ENCODE data around the gene SPSB1.
"Not testable (repeated sequence)": the region's sequence is repeated elsewhere in the genome, so short reads cannot be mapped to it uniquely, and the experiment has no call there.

SPSB1 gene

GRCh38 chr1:9298282-9298681, 5.6 kb downstream of the SPSB1 start:
- no peak overlapping the region for H3K9ac ChIP-seq (ENCODE audit: low read length)
- no peaks in the 10 kb centered on the region for H3K36me3 ChIP-seq (ENCODE audit: control insufficient read depth, insufficient read depth, low read length)
- peaks cover 47% of the 10 kb centered on the region for H3K4me1 ChIP-seq (ENCODE audit: control insufficient read depth, insufficient read depth, low read length)
- no peaks in the 10 kb centered on the region for H3K27me3 ChIP-seq (ENCODE audit: control insufficient read depth, insufficient read depth, low read length)
- no peak overlapping the region for H3K4me3 ChIP-seq (ENCODE audit: low read length)
- H3K9me3 ChIP-seq (ENCODE audit: control insufficient read depth, low read length): no peaks in the 10 kb centered on the region

GRCh38 chr1:9299571-9300541, 7.2 kb downstream of the SPSB1 start:
- not testable (repeated sequence) for H3K27me3 ChIP-seq (ENCODE audit: control insufficient read depth, insufficient read depth, low read length); H3K36me3 ChIP-seq (ENCODE audit: control insufficient read depth, insufficient read depth, low read length); H3K4me3 ChIP-seq (ENCODE audit: low read length); H3K9ac ChIP-seq (ENCODE audit: low read length); H3K9me3 ChIP-seq (ENCODE audit: control insufficient read depth, low read length)
- peaks cover 42% of the 10 kb centered on the region for H3K4me1 ChIP-seq (ENCODE audit: control insufficient read depth, insufficient read depth, low read length)

DNA sequence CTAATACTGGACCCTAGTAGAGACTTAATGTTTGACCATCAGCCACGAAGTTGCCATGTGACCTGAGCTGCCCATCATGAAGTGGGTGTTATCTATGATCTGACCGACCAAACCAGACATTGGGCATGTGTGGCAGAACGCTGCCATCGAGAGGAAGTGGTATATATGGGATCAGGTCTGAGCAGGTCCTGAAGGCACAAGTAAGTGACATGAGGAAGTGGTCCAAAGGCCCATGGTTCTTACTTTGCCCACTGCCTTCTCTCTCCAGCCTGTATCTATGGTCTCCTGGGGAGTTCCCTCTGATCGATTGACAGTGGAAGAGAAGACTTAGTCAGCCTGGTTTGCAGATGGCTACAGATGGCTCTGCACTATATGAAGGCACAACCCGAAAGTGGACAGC, 7.9 kb downstream of the SPSB1 start:
- H3K4me3 ChIP-seq (ENCODE audit: low read length): no peak overlapping the region
- no peaks in the 10 kb centered on the region for H3K36me3 ChIP-seq (ENCODE audit: control insufficient read depth, insufficient read depth, low read length)
- H3K27me3 ChIP-seq (ENCODE audit: control insufficient read depth, insufficient read depth, low read length): no peaks in the 10 kb centered on the region
- peaks cover 36% of the 10 kb centered on the region for H3K4me1 ChIP-seq (ENCODE audit: control insufficient read depth, insufficient read depth, low read length)
- no peak overlapping the region for H3K9ac ChIP-seq (ENCODE audit: low read length)
- no peaks in the 10 kb centered on the region for H3K9me3 ChIP-seq (ENCODE audit: control insufficient read depth, low read length)

GRCh38 chr1:9302745-9303524, 10.2 kb downstream of the SPSB1 start:
- no peak overlapping the region for H3K4me3 ChIP-seq (ENCODE audit: low read length)
- H3K9me3 ChIP-seq (ENCODE audit: control insufficient read depth, low read length): no peaks in the 10 kb centered on the region
- H3K4me1 ChIP-seq (ENCODE audit: control insufficient read depth, insufficient read depth, low read length): peaks cover 26% of the 10 kb centered on the region
- no peaks in the 10 kb centered on the region for H3K36me3 ChIP-seq (ENCODE audit: control insufficient read depth, insufficient read depth, low read length)
- H3K9ac ChIP-seq (ENCODE audit: low read length): no peak overlapping the region
- H3K27me3 ChIP-seq (ENCODE audit: control insufficient read depth, insufficient read depth, low read length): no peaks in the 10 kb centered on the region

- Histone ChIP-seq H3K4me1 (ENCODE audit: control insufficient read depth, insufficient read depth, low read length) (peaks cover 26% of the 10 kb centered on the region), H3K4me3 (ENCODE audit: low read length) (no peak overlapping the region), H3K36me3 (ENCODE audit: control insufficient read depth, insufficient read depth, low read length) (no peaks in the 10 kb centered on the region), H3K9ac (ENCODE audit: low read length) (no peak overlapping the region), H3K9me3 (ENCODE audit: control insufficient read depth, low read length) (no peaks in the 10 kb centered on the region), H3K27me3 (ENCODE audit: control insufficient read depth, insufficient read depth, low read length) (no peaks in the 10 kb centered on the region)
Observed at GRCh38 chr1:9303916-9304315, 11.2 kb downstream of the SPSB1 start.

- no peak overlapping the region for H3K4me3 ChIP-seq (ENCODE audit: low read length)
Observed at GRCh38 chr1:9305216-9305615, 12.5 kb downstream of the SPSB1 start.

DNA sequence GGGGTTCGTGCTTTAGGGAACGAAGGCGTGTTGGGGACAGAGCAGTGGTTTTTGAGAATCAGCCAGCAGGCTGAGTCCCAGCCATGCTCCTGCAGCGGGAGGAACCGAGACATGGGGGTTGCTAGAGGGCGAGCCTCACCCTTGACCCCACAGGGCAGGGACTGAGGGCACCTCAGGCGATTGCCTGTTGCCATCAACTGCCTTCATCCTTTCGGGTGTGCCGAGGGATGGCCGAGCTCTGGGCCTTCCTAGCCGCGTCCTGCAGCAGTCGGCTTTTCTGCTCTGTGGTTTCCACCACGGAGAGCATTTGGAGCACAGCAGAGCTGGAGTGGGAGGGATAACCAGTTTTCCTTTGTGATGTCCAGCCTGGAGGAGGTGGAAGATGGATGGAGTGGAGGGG, 13.3 kb downstream of the SPSB1 start:
- Histone ChIP-seq H3K9ac (ENCODE audit: low read length) (no peak overlapping the region), H3K9me3 (ENCODE audit: control insufficient read depth, low read length) (no peaks in the 10 kb centered on the region), H3K4me3 (ENCODE audit: low read length) (no peak overlapping the region), H3K27me3 (ENCODE audit: control insufficient read depth, insufficient read depth, low read length) (no peaks in the 10 kb centered on the region), H3K4me1 (ENCODE audit: control insufficient read depth, insufficient read depth, low read length) (peaks cover 14% of the 10 kb centered on the region), H3K36me3 (ENCODE audit: control insufficient read depth, insufficient read depth, low read length) (no peaks in the 10 kb centered on the region)

More at GRCh38 chr1:9305216-9305615, 12.5 kb downstream of the SPSB1 start:
- Histone ChIP-seq H3K36me3 (ENCODE audit: control insufficient read depth, insufficient read depth, low read length) (no peaks in the 10 kb centered on the region), H3K27me3 (ENCODE audit: control insufficient read depth, insufficient read depth, low read length) (no peaks in the 10 kb centered on the region), H3K9ac (ENCODE audit: low read length) (no peak overlapping the region), H3K9me3 (ENCODE audit: control insufficient read depth, low read length) (no peaks in the 10 kb centered on the region), H3K4me1 (ENCODE audit: control insufficient read depth, insufficient read depth, low read length) (peaks cover 22% of the 10 kb centered on the region)

- Histone ChIP-seq H3K4me3 (ENCODE audit: low read length) (no peak overlapping the region), H3K36me3 (ENCODE audit: control insufficient read depth, insufficient read depth, low read length) (no peaks in the 10 kb centered on the region), H3K4me1 (ENCODE audit: control insufficient read depth, insufficient read depth, low read length) (peaks cover 9% of the 10 kb centered on the region), H3K9me3 (ENCODE audit: control insufficient read depth, low read length) (no peaks in the 10 kb centered on the region), H3K27me3 (ENCODE audit: control insufficient read depth, insufficient read depth, low read length) (no peaks in the 10 kb centered on the region), H3K9ac (ENCODE audit: low read length) (no peak overlapping the region)
Observed at GRCh38 chr1:9307303-9307702, 14.6 kb downstream of the SPSB1 start.

GRCh38 chr1:9308236-9308785, 15.6 kb downstream of the SPSB1 start:
- H3K27me3 ChIP-seq (ENCODE audit: control insufficient read depth, insufficient read depth, low read length): no peaks in the 10 kb centered on the region
- H3K9ac ChIP-seq (ENCODE audit: low read length): no peak overlapping the region
- no peaks in the 10 kb centered on the region for H3K36me3 ChIP-seq (ENCODE audit: control insufficient read depth, insufficient read depth, low read length)
- no peaks in the 10 kb centered on the region for H3K4me1 ChIP-seq (ENCODE audit: control insufficient read depth, insufficient read depth, low read length)
- no peak overlapping the region for H3K4me3 ChIP-seq (ENCODE audit: low read length)
- H3K9me3 ChIP-seq (ENCODE audit: control insufficient read depth, low read length): no peaks in the 10 kb centered on the region

DNA sequence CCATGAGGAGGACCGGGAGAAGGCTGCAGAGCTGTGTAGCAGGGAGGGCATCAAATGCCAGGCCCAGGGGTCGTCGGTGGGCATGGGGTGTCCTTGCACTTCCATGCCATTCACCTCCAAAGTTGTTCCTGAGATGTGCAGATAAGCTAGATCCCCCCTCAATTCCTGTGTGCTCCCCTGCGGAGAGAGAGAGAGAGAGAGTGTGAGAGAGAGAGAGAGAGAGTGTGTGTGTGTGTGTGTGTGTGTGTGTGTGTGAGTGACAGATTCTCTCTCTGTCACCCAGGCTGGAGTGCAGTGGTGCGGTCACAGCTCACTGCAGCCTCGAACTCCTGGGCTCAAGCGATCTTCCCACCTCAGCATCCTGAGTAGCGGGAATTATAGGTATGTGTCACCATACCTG, 16.4 kb downstream of the SPSB1 start:
- H3K27me3 ChIP-seq (ENCODE audit: control insufficient read depth, insufficient read depth, low read length): no peaks in the 10 kb centered on the region
- H3K4me3 ChIP-seq (ENCODE audit: low read length): no peak overlapping the region
- H3K36me3 ChIP-seq (ENCODE audit: control insufficient read depth, insufficient read depth, low read length): no peaks in the 10 kb centered on the region
- H3K4me1 ChIP-seq (ENCODE audit: control insufficient read depth, insufficient read depth, low read length): no peaks in the 10 kb centered on the region
- H3K9ac ChIP-seq (ENCODE audit: low read length): no peak overlapping the region
- no peaks in the 10 kb centered on the region for H3K9me3 ChIP-seq (ENCODE audit: control insufficient read depth, low read length)

GRCh38 chr1:9309991-9310390, 17.3 kb downstream of the SPSB1 start:
- H3K4me1 ChIP-seq (ENCODE audit: control insufficient read depth, insufficient read depth, low read length): no peaks in the 10 kb centered on the region
- no peak overlapping the region for H3K4me3 ChIP-seq (ENCODE audit: low read length)
- H3K9me3 ChIP-seq (ENCODE audit: control insufficient read depth, low read length): no peaks in the 10 kb centered on the region
- no peaks in the 10 kb centered on the region for H3K27me3 ChIP-seq (ENCODE audit: control insufficient read depth, insufficient read depth, low read length)
- H3K36me3 ChIP-seq (ENCODE audit: control insufficient read depth, insufficient read depth, low read length): no peaks in the 10 kb centered on the region
- H3K9ac ChIP-seq (ENCODE audit: low read length): no peak overlapping the region

GRCh38 chr1:9311029-9311428, 18.3 kb downstream of the SPSB1 start:
- no peaks in the 10 kb centered on the region for H3K4me1 ChIP-seq (ENCODE audit: control insufficient read depth, insufficient read depth, low read length)

More at GRCh38 chr1:9311029-9311428, 18.3 kb downstream of the SPSB1 start:
- Histone ChIP-seq H3K4me3 (ENCODE audit: low read length) (no peak overlapping the region), H3K36me3 (ENCODE audit: control insufficient read depth, insufficient read depth, low read length) (no peaks in the 10 kb centered on the region), H3K9me3 (ENCODE audit: control insufficient read depth, low read length) (no peaks in the 10 kb centered on the region), H3K9ac (ENCODE audit: low read length) (no peak overlapping the region), H3K27me3 (ENCODE audit: control insufficient read depth, insufficient read depth, low read length) (no peaks in the 10 kb centered on the region)

Measured in mucosa of stomach (tissue), 1 donor.